Measurements from ENCODE around the gene ZDHHC24. TPM values are rescaled to one million over a fixed set of nuclear protein-coding genes. Genes with fewer than 3 reads are reported as not detected.
"Not testable (repeated sequence)": the region's sequence is repeated elsewhere in the genome, so short reads cannot be mapped to it uniquely, and the experiment has no call there.

Gene ZDHHC24
- total RNA-seq, 1 experiment from 2014 or later = 29.5 TPM

- Histone ChIP-seq H3K4me3 (ENCODE audit: low read depth in 2 of 2, low read length in 2 of 2) (no peak overlapping the region), H3K27ac (ENCODE audit: low read length) (no peak overlapping the region), H3K36me3 (ENCODE audit: control insufficient read depth, insufficient read depth, low read length) (peaks cover 2% of the 10 kb centered on the region; the same call in 1 of the 2 replicates), H3K4me1 (ENCODE audit: control insufficient read depth, insufficient read depth, low read length) (peaks cover 3% of the 10 kb centered on the region; the same call in 1 of the 2 replicates), H3K9me3 (ENCODE audit: control insufficient read depth, insufficient read depth, low read depth, low read length) (no peaks in the 10 kb centered on the region), H3K27me3 (ENCODE audit: control insufficient read depth, insufficient read depth, low read length) (no peaks in the 10 kb centered on the region)
- ChIA-PET CTCF (no interaction called here), POLR2A (interaction anchor here (0.6 kb wide), 1 partner anchor 51 kb away, joined by 4 read pairs; the partner anchor contains the start of genes CCDC87 and CCS)
- intact Hi-C loops (cut with micrococcal nuclease; ENCODE audit: unreplicated experiment) = no loop called here
- ATAC-seq = no peak
- TF ChIP-seq POLR2AphosphoS5 (IDR thresholded peaks at IDR 0.05; ENCODE audit: low read depth, low read length) = no peak
- TF ChIP-seq, protein P1, sequence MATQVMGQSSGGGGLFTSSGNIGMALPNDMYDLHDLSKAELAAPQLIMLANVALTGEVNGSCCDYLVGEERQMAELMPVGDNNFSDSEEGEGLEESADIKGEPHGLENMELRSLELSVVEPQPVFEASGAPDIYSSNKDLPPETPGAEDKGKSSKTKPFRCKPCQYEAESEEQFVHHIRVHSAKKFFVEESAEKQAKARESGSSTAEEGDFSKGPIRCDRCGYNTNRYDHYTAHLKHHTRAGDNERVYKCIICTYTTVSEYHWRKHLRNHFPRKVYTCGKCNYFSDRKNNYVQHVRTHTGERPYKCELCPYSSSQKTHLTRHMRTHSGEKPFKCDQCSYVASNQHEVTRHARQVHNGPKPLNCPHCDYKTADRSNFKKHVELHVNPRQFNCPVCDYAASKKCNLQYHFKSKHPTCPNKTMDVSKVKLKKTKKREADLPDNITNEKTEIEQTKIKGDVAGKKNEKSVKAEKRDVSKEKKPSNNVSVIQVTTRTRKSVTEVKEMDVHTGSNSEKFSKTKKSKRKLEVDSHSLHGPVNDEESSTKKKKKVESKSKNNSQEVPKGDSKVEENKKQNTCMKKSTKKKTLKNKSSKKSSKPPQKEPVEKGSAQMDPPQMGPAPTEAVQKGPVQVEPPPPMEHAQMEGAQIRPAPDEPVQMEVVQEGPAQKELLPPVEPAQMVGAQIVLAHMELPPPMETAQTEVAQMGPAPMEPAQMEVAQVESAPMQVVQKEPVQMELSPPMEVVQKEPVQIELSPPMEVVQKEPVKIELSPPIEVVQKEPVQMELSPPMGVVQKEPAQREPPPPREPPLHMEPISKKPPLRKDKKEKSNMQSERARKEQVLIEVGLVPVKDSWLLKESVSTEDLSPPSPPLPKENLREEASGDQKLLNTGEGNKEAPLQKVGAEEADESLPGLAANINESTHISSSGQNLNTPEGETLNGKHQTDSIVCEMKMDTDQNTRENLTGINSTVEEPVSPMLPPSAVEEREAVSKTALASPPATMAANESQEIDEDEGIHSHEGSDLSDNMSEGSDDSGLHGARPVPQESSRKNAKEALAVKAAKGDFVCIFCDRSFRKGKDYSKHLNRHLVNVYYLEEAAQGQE (IDR thresholded peaks at IDR 0.05; ENCODE audit: insufficient read depth in 1 of 2, low read depth in 2 of 2, low read length in 1 of 2) = no peak
- TF ChIP-seq CTCF (IDR thresholded peaks at IDR 0.05) = no peak
- TF ChIP-seq TCF7L2 (IDR thresholded peaks at IDR 0.05; ENCODE audit: low read depth, low read length) = no peak
- no peak for TF ChIP-seq SIN3A (IDR thresholded peaks at IDR 0.05; ENCODE audit: borderline replicate concordance, insufficient read depth, low read depth, low read length)
- no TSS peak for BruUV-seq (replicated peaks)
- DNase-seq (ENCODE audit: low read depth, low spot score) = no peak
- in situ Hi-C loops (cut with HindIII; ENCODE audit: low pct_unique_long_range_greater_than_20kb, low sequenced_read_pairs) = no loop called here
Observed at GRCh38 chr11:66541892-66542291, 4.0 kb downstream of the ZDHHC24 start.

DNA sequence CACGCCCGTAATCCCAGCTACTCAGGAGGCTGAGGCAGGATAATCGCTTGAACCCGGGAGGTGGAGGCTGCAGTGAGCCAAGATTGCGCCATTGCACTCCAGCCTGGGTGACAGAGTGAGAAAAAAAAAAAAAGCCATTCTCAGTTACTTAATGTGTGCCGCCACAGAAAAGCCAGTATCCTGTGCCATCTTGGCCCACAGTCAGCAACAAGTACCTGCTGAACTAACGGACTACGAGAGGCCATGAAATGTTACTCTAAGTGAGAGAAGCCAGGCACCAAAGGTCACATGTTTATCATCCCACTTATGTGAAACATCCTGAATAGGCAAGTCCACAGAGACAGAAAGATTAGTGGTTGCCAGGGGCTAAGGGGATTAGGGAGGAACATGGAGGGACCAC, 5.2 kb downstream of the ZDHHC24 start:
- H3K27ac ChIP-seq (ENCODE audit: low read length); H3K4me3 ChIP-seq (ENCODE audit: low read depth in 2 of 2, low read length in 2 of 2); in situ Hi-C loops (cut with HindIII; ENCODE audit: low pct_unique_long_range_greater_than_20kb, low sequenced_read_pairs); POLR2A ChIA-PET; H3K36me3 ChIP-seq (ENCODE audit: control insufficient read depth, insufficient read depth, low read length); CTCF ChIA-PET; H3K9me3 ChIP-seq (ENCODE audit: control insufficient read depth, insufficient read depth, low read depth, low read length); intact Hi-C loops (cut with micrococcal nuclease; ENCODE audit: unreplicated experiment); ATAC-seq; H3K4me1 ChIP-seq (ENCODE audit: control insufficient read depth, insufficient read depth, low read length); DNase-seq (ENCODE audit: low read depth, low spot score); H3K27me3 ChIP-seq (ENCODE audit: control insufficient read depth, insufficient read depth, low read length); BruUV-seq (replicated peaks): not testable (repeated sequence)

GRCh38 chr11:66539870-66540213, 6.0 kb downstream of the ZDHHC24 start:
- H3K4me1 ChIP-seq (ENCODE audit: control insufficient read depth, insufficient read depth, low read length) = no peaks in the 10 kb centered on the region
- no peak for DNase-seq (ENCODE audit: low read depth, low spot score)
- POLR2A ChIA-PET = no interaction called here
- H3K27me3 ChIP-seq (ENCODE audit: control insufficient read depth, insufficient read depth, low read length) = no peaks in the 10 kb centered on the region
- TF ChIP-seq SIN3A (IDR thresholded peaks at IDR 0.05; ENCODE audit: borderline replicate concordance, insufficient read depth, low read depth, low read length) (no peak), TCF7L2 (IDR thresholded peaks at IDR 0.05; ENCODE audit: low read depth, low read length) (no peak), POLR2AphosphoS5 (IDR thresholded peaks at IDR 0.05; ENCODE audit: low read depth, low read length) (no peak), CTCF (IDR thresholded peaks at IDR 0.05) (no peak)
- TF ChIP-seq, protein P1 (IDR thresholded peaks at IDR 0.05; ENCODE audit: insufficient read depth in 1 of 2, low read depth in 2 of 2, low read length in 1 of 2) = no peak
- CTCF ChIA-PET = no interaction called here
- H3K4me3 ChIP-seq (ENCODE audit: low read depth in 2 of 2, low read length in 2 of 2) = no peak overlapping the region
- BruUV-seq (replicated peaks) = no TSS peak
- no peaks in the 10 kb centered on the region for H3K9me3 ChIP-seq (ENCODE audit: control insufficient read depth, insufficient read depth, low read depth, low read length)
- H3K27ac ChIP-seq (ENCODE audit: low read length) = no peak overlapping the region
- intact Hi-C loops (cut with micrococcal nuclease; ENCODE audit: unreplicated experiment) = no loop called here
- in situ Hi-C loops (cut with HindIII; ENCODE audit: low pct_unique_long_range_greater_than_20kb, low sequenced_read_pairs) = no loop called here
- no peak for ATAC-seq
- peaks cover 2% of the 10 kb centered on the region; the same call in 1 of the 2 replicates for H3K36me3 ChIP-seq (ENCODE audit: control insufficient read depth, insufficient read depth, low read length)

All from Panc1 (cell line).